NCI-H524 (cell line): ENCODE measurements around the gene DKKL1.

Experiments used
- DNase-seq, 2 experiments: peaks; one replicate each; lab custom pipeline; 2025; lab: John Stamatoyannopoulos, UW

Gene DKKL1

GRCh38 chr19:49338023-49338677 is 25.5 kb upstream of the DKKL1 start:
- no peak for DNase-seq

- no peak for DNase-seq
Observed at GRCh38 chr19:49338691-49339300, 24.9 kb upstream of the DKKL1 start.

- DNase-seq: peak; percentile 47 to 74
Observed at GRCh38 chr19:49339301-49340068, 24.2 kb upstream of the DKKL1 start.

GRCh38 chr19:49340069-49340864 is 23.4 kb upstream of the DKKL1 start:
- DNase-seq: peak; percentile 95 to 96

- DNase-seq: no peak
Observed at GRCh38 chr19:49340865-49341718, 22.6 kb upstream of the DKKL1 start.

- no peak for DNase-seq
Observed at GRCh38 chr19:49342291-49342721, 21.4 kb upstream of the DKKL1 start.

- DNase-seq: no peak
Observed at GRCh38 chr19:49343123-49343522, 20.6 kb upstream of the DKKL1 start.

GRCh38 chr19:49344505-49345423 is 18.9 kb upstream of the DKKL1 start:
- DNase-seq: peak; percentile 38 to 78

- no peak for DNase-seq
Observed at GRCh38 chr19:49347191-49347590, 16.5 kb upstream of the DKKL1 start.

- peak; percentile 76 to 95 for DNase-seq
Observed at GRCh38 chr19:49347835-49348234, 15.8 kb upstream of the DKKL1 start.

- DNase-seq: no peak
Observed at GRCh38 chr19:49348305-49349189, 15.1 kb upstream of the DKKL1 start.

GRCh38 chr19:49349567-49349966 is 14.1 kb upstream of the DKKL1 start:
- no peak for DNase-seq

- no peak for DNase-seq
Observed at GRCh38 chr19:49355909-49356353, 7.7 kb upstream of the DKKL1 start.

- DNase-seq: no peak
Observed at GRCh38 chr19:49356382-49356781, 7.3 kb upstream of the DKKL1 start.

GRCh38 chr19:49357186-49357585 is 6.5 kb upstream of the DKKL1 start:
- no peak for DNase-seq

- no peak for DNase-seq
Observed at GRCh38 chr19:49359851-49360820, 3.5 kb upstream of the DKKL1 start.

GRCh38 chr19:49361438-49362047 is 2.1 kb upstream of the DKKL1 start:
- DNase-seq: peak in 1 of 2 experiments; percentile 28
